HuH-7 (cell line): Measurements from ENCODE around the gene USP1.

ENCODE experiments used
- DNase-seq: peaks from one replicate; pipeline ENCODE4 v3.0.0; 2011; ENCODE audit warnings: low spot score

The USP1 gene

GRCh38 chr1:62436466-62437272 is at the start of gene USP1:
TSS of gene USP1 (plus strand) at chr1:62437049. CDS start at chr1:62439868, 2,819 bp downstream.
- peak; percentile 90 for DNase-seq

DNA sequence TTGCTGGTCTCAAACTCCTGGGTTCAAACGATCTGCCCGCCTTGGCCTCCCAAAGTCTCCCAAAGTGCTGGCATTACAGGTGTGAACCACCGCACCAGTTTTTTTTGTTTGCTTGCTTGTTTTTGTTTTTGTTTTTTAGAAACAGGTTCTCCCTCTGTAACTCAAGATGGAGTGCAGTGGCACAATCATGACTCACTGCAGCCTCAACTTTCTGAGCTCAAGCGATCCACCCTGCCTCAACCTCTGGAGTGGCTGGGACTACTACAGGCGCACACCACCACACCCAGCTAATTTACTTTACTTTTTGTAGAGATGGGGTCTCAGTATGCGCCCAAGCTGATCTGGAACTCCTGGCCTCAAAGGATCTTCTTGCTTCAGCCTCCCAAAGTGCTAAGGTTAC is 47.3 kb upstream of the USP1 start:
- DNase-seq = no peak

DNA sequence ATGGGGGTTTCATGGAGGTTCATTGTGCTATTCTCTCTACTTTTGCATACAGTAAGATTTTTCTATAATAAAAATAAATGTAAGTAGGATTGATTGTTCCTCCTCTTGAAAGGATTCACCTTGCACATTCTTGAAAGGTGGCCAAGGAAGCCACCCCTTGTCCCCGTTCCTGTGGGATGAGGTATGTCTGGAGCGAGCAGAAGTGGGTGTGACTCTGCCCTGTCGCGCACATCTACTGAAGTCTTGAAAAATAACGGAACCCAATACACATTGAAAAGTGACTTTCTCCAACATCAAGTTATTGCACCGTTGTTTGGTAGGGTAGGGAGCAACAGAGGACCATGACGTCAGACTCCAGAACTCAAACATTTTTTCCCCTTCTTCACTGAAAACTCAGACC is 46.8 kb upstream of the USP1 start:
- no peak for DNase-seq

DNA sequence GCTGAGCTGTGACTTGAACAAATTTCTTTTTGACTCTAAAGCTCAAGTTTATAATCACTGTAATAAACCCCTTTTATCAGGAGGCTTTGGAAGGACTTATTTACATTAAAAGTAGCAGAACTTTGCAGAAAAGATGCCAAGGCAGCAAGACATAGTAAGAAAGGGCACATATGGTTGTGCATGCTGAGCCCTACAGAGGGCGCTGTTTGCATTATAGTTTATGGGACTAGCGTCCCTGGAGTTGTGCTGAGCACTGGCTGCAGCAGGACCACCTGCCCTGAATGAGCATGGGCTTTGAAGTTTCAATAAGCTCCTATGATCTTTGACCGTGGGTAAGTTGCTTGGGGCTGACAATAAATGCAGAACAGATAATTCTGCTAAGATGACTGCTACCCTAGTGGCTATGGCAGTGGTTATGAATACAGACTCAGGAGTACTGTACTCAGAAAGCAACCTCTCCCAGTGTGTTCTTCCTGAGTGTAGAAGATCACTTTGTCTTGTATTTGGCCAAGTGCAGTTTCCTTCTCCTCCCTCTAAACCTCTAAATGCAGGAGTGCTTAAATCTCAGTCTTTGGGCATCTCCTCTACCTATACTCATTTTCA is 45.4 kb upstream of the USP1 start:
- DNase-seq = peak; percentile 36

DNA sequence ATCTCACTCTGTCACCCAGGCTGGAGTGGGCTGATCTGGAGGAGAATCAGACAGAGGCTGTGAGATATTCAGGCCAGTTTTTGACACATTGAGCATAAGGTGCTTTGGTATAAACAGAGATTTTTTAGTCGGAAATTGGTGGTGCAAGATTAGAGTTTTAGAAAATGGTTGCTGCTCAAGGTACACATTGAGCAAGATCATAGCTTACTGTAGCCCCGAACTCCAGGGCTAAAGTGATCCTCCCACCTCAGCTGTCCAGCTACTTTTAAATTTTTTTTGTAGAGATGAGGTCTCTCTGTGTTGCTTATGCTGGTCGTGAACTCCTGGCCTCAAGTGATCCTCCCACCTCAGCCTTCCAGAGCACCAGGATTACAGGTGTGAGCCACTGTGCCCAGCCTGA is 43.9 kb upstream of the USP1 start:
- no peak for DNase-seq

- DNase-seq = no peak
Observed at GRCh38 chr1:62394646-62395045, 42.2 kb upstream of the USP1 start.

GRCh38 chr1:62395291-62395690 is 41.6 kb upstream of the USP1 start:
- no peak for DNase-seq

DNA sequence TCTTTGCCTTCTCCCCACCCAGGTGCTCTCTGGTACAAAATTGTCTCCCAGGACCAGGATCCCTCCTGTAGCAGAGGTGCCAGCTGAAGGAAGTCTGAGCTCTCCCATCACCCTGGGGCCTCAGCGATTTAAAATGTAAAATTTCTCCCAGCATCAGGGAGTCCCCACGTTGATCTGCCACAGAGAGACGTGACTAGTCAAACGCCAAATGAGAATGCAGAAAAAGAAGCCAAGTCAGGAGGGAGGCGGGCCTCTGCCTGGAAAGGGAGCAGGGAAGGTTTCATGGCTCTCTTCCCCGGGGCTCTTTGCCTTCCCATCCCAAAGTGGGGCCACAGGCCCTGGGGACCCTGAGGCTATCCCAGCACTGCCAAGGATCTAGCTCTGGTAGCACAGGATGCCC is 40.0 kb upstream of the USP1 start:
- no peak for DNase-seq

DNA sequence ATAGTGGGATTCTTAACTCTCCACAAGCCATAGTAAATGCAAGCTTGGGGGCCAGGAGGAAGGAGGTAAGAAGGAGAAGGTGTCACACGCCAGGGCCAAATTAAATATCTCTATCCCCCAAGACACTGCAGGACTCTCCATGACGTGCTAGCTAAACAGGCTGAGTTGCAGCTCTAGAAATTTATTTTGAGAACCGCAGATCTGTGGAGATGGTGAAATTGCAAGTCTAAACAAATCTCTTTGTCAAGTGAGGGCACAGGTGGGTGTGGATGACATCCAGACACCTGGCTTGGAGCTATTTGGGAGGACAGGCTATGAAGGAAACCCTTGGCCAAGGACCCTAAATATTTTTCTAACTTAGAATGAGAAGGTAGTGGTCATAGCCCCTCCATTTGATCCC is 39.5 kb upstream of the USP1 start:
- no peak for DNase-seq

DNA sequence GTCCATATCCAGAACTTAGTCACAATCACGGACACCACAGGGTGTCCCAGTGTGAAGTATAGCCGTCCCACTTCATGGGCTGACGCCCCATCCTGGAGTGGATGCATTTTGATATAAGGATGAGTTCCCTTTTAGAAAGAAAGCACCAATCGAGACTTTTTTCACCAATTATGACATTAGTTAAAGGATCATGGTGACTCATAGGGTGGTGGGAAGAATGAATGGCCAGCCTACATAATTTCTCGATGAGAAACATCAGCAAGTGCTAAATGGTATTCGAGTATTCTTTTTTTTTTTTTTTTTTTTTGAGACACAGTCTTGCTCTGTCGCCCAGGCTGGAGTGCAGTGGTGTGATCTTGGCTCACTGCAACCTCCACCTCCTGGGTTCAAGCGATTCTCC is 38.5 kb upstream of the USP1 start:
- no peak for DNase-seq

DNA sequence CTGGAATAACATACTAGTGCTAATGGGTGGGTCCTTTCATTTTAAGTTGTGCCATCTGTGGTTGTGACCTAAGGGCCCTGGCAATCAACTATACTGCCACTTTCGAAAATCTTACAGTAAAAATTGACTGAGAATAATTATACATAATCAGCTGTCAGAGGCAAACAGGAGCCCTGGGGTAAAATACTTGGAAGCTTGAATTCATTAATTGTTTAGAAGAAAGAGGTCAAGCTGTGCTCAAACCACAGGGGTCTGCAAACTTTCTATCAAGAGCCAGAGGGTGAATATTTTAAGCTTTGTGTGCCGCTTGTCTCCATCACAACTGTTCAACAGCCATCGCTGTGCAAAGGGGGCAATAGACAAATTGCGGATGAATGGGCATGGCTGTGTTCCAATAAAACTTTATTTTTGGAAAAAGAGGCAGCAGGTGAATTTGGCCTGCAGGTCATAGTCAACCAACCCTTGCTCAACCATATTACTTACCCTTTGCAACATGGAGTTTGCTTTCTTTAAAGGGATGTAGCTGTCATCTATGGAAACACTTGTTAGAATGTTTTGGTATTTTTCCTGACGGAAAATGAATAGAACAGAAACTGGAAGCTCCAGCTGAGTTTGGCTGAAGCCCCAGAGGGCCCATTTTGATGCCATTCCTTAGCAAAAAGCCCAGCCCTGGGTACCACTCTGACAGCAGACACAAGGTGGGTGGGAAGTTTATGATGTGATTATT is 35.7 kb upstream of the USP1 start:
- DNase-seq = no peak

DNA sequence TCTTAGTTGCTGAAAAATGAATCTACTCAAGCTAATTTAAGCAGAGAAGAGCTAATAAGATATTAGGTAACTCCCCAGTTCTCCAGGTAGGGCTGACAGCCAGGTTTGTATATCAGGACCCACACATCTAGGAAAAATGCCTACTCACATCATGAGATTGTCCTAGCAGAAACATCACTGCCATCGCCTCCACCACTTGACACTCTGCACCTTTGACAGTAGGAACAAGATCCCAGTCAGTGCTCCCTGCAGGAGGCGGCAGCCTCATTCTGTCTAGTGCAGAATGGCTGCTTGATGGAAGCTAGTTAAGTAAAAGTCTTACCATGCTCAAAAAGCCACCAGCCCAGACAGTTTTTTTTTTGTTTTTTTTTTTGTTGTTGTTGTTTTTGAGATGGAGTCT is 31.6 kb upstream of the USP1 start:
- no peak for DNase-seq

- no peak for DNase-seq
Observed at GRCh38 chr1:62406576-62406975, 30.3 kb upstream of the USP1 start.

DNA sequence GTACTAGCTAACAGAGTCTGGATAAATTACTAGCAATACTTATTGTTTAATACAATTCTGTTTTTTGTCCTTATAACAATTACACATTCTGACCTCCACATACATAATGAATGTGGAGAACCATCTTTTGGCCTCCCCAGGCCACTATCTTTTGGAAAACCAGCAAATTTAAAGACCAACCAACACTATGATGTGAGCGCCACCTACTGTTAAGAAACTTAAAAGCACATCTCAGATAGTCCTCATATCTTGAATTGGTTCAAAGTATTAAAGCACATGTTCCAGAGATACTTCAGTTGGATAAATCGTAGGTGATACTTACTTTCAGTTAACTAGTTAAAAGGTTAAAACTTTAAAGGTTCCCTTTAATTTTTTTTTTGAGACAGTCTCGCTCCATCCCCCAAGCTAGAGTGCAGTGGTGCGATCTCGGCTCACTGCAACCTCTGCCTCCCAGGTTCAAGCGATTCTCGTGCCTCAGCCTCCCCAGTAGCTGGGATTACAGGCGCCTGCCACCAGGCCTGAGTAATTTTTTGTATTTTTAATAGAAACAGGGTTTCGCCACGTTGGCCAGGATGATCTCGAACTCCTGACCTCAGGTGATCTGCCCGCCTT is 29.3 kb upstream of the USP1 start:
- DNase-seq = peak; percentile 36

DNA sequence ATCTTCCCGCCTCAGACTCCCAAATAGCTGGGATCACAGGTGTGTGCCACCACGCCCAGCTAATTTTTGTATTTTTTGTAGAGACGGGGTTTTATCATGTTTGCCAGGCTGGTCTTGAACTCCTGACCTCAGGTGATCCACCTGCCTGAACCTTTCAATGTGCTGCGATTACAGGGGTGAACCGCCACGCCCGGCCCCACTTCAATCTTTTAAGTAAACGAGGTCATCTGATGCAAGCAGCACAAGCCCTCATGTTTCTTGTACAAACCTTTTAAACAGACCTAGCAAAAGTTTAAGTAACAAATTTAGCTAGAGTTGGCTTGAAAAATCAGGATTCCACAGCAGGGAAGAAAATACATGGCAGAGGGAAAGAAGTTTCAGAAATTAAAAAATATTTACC is 21.2 kb upstream of the USP1 start:
- DNase-seq = no peak

- DNase-seq = no peak
Observed at GRCh38 chr1:62417351-62417999, 19.4 kb upstream of the USP1 start.

DNA sequence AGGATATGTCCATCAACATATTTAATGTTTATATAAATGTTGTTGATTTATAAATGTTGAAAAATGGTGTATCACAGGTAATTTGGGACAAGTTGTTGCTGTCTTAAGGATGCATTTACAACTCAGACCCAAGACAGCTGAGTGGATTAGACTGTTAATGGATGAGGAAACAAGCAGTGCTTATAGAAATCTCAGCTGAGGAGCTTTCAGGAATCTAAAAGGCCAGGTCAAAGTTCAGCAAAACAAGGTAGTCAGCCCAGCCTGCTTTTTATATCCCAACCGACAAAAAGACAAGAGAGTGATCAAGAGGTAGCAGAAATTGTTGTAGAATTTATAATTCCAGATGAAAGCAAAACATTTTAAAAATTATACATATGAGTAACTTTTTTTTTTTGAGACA is 16.6 kb upstream of the USP1 start:
- no peak for DNase-seq

GRCh38 chr1:62423580-62424242 is 13.1 kb upstream of the USP1 start:
- DNase-seq = peak; percentile 57

DNA sequence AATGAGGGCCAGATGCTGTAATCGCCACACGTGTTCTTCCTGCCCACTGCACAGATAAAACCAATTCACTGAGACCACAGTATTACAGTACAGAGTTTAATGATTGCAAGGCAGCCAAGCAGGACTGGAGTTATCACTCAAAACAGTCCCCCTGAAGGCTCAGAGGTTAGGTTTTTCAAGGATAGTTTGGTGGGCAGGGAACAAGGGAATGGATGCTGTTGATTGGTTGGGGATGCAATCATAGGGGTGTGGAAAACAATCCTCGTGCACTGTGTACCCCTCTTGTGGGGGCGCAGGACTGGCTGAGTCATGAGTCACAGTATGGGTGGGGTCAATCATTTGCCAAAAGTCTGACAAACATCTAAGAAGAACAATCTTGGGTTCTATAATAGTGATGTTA is 12.4 kb upstream of the USP1 start:
- no peak for DNase-seq

DNA sequence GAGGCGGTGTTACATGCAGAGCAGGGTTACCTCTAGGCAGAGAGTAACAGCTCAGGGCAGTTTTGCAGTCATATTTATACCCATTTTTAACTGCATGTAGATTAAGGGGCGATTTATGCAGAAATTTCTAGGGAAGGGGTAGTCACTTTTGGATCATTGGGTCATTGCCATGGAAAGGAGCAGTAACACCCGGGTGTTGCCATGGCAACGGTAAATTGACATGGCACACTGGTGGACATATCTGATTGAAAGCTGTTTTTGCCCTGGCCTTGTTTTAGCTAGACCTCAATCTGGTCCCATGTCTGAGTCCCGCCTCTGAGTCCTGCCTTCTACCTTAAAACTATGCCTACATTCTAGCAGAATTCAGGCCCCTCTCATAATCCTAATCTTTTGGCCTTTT is 11.8 kb upstream of the USP1 start:
- no peak for DNase-seq

DNA sequence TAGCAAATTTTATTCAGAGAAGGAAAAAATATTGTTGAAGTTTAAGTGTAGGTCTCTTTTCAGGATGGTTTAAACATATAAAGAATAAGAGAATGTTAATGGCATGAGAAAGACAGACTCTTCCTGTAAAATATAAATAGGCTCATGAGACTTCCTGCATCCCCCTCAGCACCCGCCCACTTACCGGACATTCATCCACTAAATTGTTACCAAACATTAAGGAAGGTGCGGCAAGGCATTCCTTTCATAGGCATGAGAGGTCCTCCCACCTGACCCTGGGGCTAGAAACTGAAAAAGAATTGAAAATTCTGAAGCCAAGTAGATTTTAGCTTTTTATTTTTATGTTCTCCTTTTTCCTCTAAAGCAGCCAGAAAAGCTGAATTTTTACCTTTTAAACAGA is 10.6 kb upstream of the USP1 start:
- DNase-seq = no peak

DNA sequence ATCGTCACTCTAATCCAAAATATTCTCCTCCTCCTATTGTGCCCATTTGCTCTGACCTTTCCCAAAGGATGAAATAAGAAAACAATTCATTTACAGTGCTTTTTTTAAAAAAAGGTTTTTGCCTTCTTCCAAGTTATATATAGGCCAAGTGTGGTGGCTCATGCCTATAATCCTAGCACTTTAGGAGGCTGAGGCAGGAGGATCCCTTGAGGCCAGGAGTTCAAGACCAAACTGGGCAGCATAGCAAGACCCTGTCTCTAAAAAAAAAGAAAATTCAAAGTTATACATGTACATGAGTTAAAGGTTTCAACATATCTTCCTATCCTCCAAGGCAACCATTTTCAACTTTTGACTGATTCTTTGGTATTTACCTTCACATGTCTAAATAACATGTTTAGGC is 10.1 kb upstream of the USP1 start:
- DNase-seq = no peak
